Measurements from ENCODE around the gene ABCA3. TPM values are rescaled to one million over a fixed set of nuclear protein-coding genes. Genes with fewer than 3 reads are reported as not detected.

ABCA3 gene
- total RNA-seq, 1 donor from 2014 or later: 3.1 TPM

GRCh38 chr16:2326191-2326590 is 14.3 kb downstream of the ABCA3 start:
- ATAC-seq (ENCODE audit: low read depth) (no peak), DNase-seq (no peak)
- CTCF ChIA-PET: no interaction called here
- Mint-ChIP-seq H3K9me3 (no peaks in the 10 kb centered on the region), H3K4me1 (no peaks in the 10 kb centered on the region), H3K27me3 (peaks cover 3% of the 10 kb centered on the region), H3K36me3 (ENCODE audit: low read depth) (peaks cover 3% of the 10 kb centered on the region), H3K27ac (no peak overlapping the region), H3K4me3 (no peak overlapping the region)
- POLR2A ChIA-PET: no interaction called here
- no peak for TF ChIP-seq CTCF (IDR thresholded peaks at IDR 0.05)
- intact Hi-C loops (cut with micrococcal nuclease): no loop called here

- CTCF ChIA-PET: no interaction called here
- intact Hi-C loops (cut with micrococcal nuclease): no loop called here
- no peak for TF ChIP-seq CTCF (IDR thresholded peaks at IDR 0.05)
Observed at GRCh38 chr16:2325791-2326190, 14.7 kb downstream of the ABCA3 start.

GRCh38 chr16:2325181-2325580 is 15.3 kb downstream of the ABCA3 start:
- peaks cover 3% of the 10 kb centered on the region for H3K36me3 Mint-ChIP-seq (ENCODE audit: low read depth)
- no peak for TF ChIP-seq CTCF (IDR thresholded peaks at IDR 0.05)
- no peaks in the 10 kb centered on the region for H3K4me1 Mint-ChIP-seq
- ChIA-PET CTCF (no interaction called here), POLR2A (no interaction called here)
- no peak overlapping the region for H3K4me3 Mint-ChIP-seq
- intact Hi-C loops (cut with micrococcal nuclease): no loop called here
- H3K27ac Mint-ChIP-seq: no peak overlapping the region
- DNase-seq (no peak), ATAC-seq (ENCODE audit: low read depth) (no peak)
- H3K27me3 Mint-ChIP-seq: no peaks in the 10 kb centered on the region
- H3K9me3 Mint-ChIP-seq: no peaks in the 10 kb centered on the region

More at GRCh38 chr16:2325791-2326190, 14.7 kb downstream of the ABCA3 start:
- DNase-seq (no peak), ATAC-seq (ENCODE audit: low read depth) (no peak)
- POLR2A ChIA-PET: no interaction called here
- Mint-ChIP-seq H3K4me1 (no peaks in the 10 kb centered on the region), H3K4me3 (no peak overlapping the region), H3K36me3 (ENCODE audit: low read depth) (peaks cover 3% of the 10 kb centered on the region), H3K27me3 (no peaks in the 10 kb centered on the region), H3K9me3 (no peaks in the 10 kb centered on the region), H3K27ac (no peak overlapping the region)

GRCh38 chr16:2324296-2324859 is 16.1 kb downstream of the ABCA3 start:
- ChIA-PET CTCF (no interaction called here), POLR2A (no interaction called here)
- Mint-ChIP-seq H3K36me3 (ENCODE audit: low read depth) (peaks cover 3% of the 10 kb centered on the region), H3K9me3 (no peaks in the 10 kb centered on the region), H3K27me3 (no peaks in the 10 kb centered on the region), H3K4me1 (no peaks in the 10 kb centered on the region), H3K4me3 (no peak overlapping the region), H3K27ac (no peak overlapping the region)
- intact Hi-C loops (cut with micrococcal nuclease): no loop called here
- ATAC-seq (ENCODE audit: low read depth) (no peak), DNase-seq (no peak)
- no peak for TF ChIP-seq CTCF (IDR thresholded peaks at IDR 0.05)

GRCh38 chr16:2323701-2324100 is 16.8 kb downstream of the ABCA3 start:
- H3K4me1 Mint-ChIP-seq: no peaks in the 10 kb centered on the region
- ATAC-seq (ENCODE audit: low read depth) (no peak), DNase-seq (no peak)
- H3K27me3 Mint-ChIP-seq: no peaks in the 10 kb centered on the region
- H3K36me3 Mint-ChIP-seq (ENCODE audit: low read depth): peaks cover 3% of the 10 kb centered on the region
- CTCF ChIA-PET: no interaction called here
- POLR2A ChIA-PET: no interaction called here
- intact Hi-C loops (cut with micrococcal nuclease): no loop called here
- no peak overlapping the region for H3K4me3 Mint-ChIP-seq
- no peak overlapping the region for H3K27ac Mint-ChIP-seq
- TF ChIP-seq CTCF (IDR thresholded peaks at IDR 0.05): no peak
- no peaks in the 10 kb centered on the region for H3K9me3 Mint-ChIP-seq

Measured in activated B cell treated with CpG ODN at 0.5 μM for 24 hours (primary cell).